Keratinocyte (primary cell): Measurements from ENCODE around the gene CHST15. TPM values are rescaled to one million over a fixed set of nuclear protein-coding genes. Genes with fewer than 3 reads are reported as not detected.

ENCODE experiments used
- DNase-seq: peaks from one replicate; pipeline ENCODE4 v3.0.0-alpha.2; 2011; ENCODE audit warnings: low read depth, missing footprints, low spot score
- FAIRE-seq: peaks from 2 replicates; lab custom pipeline; 2011; peaks lifted over from hg19 to GRCh38; lab: Jason Lieb, UNC
- H2AFZ ChIP-seq: 2 replicates; pipeline ENCODE4 v1.6.0; 2012; ENCODE audit warnings: low read length, control low read depth, inconsistent platforms; ENCODE audit not compliant: control insufficient read depth
- H3K27ac ChIP-seq: 2 replicates; pipeline ENCODE4 v1.5.1; 2011; ENCODE audit warnings: low read length; ENCODE audit not compliant: control insufficient read depth, insufficient read depth
- H3K27me3 ChIP-seq: 3 replicates; pipeline ENCODE4 v1.6.0; 2011; ENCODE audit warnings: low read length; ENCODE audit not compliant: control insufficient read depth, insufficient read depth; ENCODE audit errors: extremely low read depth
- H3K36me3 ChIP-seq, 2 experiments: 2 replicates in 1 of 2; 3 replicates in 1 of 2; pipeline ENCODE4 v1.5.1; 2011; ENCODE audit warnings: low read length in 2 of 2, mild to moderate bottlenecking in 1 of 2; ENCODE audit not compliant: control insufficient read depth in 2 of 2, insufficient read depth in 2 of 2; ENCODE audit errors: extremely low read depth in 1 of 2
- H3K4me1 ChIP-seq: 3 replicates; pipeline ENCODE4 v1.5.1; 2011; ENCODE audit warnings: low read length; ENCODE audit not compliant: control insufficient read depth, insufficient read depth; ENCODE audit errors: extremely low read depth
- H3K4me2 ChIP-seq: 3 replicates; pipeline ENCODE4 v1.6.0; 2011; ENCODE audit warnings: low read depth, low read length; ENCODE audit not compliant: control insufficient read depth, insufficient read depth; ENCODE audit errors: extremely low read depth
- H3K4me3 ChIP-seq, 3 experiments: fragments of 200-600 bp in 1 of 3; sonication (generic) in 1 of 3; 2 replicates in 2 of 3; 3 replicates in 1 of 3; pipeline ENCODE4 v1.5.1; 2011 to 2016; ENCODE audit warnings: low read length in 3 of 3, mild to moderate bottlenecking in 3 of 3, control low read depth in 2 of 3, inconsistent platforms in 1 of 3, low read depth in 1 of 3, mixed read lengths in 1 of 3, mixed run types in 1 of 3, moderate library complexity in 1 of 3; ENCODE audit not compliant: control insufficient read depth in 2 of 3, insufficient read depth in 2 of 3; ENCODE audit errors: extremely low read depth in 1 of 3
- H3K79me2 ChIP-seq: 2 replicates; pipeline ENCODE4 v1.6.0; 2012; ENCODE audit warnings: low read length; ENCODE audit not compliant: control insufficient read depth, insufficient read depth
- H3K9ac ChIP-seq: 3 replicates; pipeline ENCODE4 v1.6.0; 2011; ENCODE audit warnings: low read length; ENCODE audit not compliant: control insufficient read depth, insufficient read depth; ENCODE audit errors: extremely low read depth
- H3K9me1 ChIP-seq: 3 replicates; pipeline ENCODE4 v1.6.0; 2011; ENCODE audit warnings: low read length; ENCODE audit not compliant: control insufficient read depth, insufficient read depth; ENCODE audit errors: extremely low read depth
- H3K9me3 ChIP-seq: 2 replicates; pipeline ENCODE4 v1.5.1; 2012; ENCODE audit warnings: low read depth, low read length; ENCODE audit not compliant: control insufficient read depth
- H4K20me1 ChIP-seq: 3 replicates; pipeline ENCODE4 v1.6.0; 2011; ENCODE audit warnings: low read length; ENCODE audit not compliant: control insufficient read depth, insufficient read depth; ENCODE audit errors: extremely low read depth
- CTCF ChIP-seq, 3 experiments: IDR thresholded peaks in 1 of 3; conservative IDR thresholded peaks in 1 of 3; optimal IDR thresholded peaks in 1 of 3; 2 replicates in 2 of 3; 3 replicates in 1 of 3; pipeline versions ENCODE3 to v1.5.1; 2011; ENCODE audit warnings: low read length in 3 of 3, mild to moderate bottlenecking in 3 of 3, moderate library complexity in 2 of 3, control low read depth in 1 of 3, inconsistent platforms in 1 of 3; ENCODE audit not compliant: insufficient read depth in 2 of 3; ENCODE audit errors: extremely low read depth in 1 of 3
- EZH2 ChIP-seq: IDR thresholded peaks from one replicate; pipeline ENCODE4 v1.6.1; 2012; ENCODE audit warnings: inconsistent platforms, mild to moderate bottlenecking, low read length, moderate library complexity
- dilution Hi-C: fragments of 300-500 bp; cut with MboI; formaldehyde crosslinking; loops from one replicate; pipeline ENCODE4 v1.7.0; 2020; ENCODE audit warnings: low sequenced_read_pairs; ENCODE audit not compliant: extremely low pct_ligation_motif_present
- polyA plus RNA-seq, 5 experiments: library from polyadenylated mRNA; depleted of rRNA in 3 of 5; stranded (reverse) in 3 of 5; stranded (forward) in 1 of 5; unstranded in 1 of 5; fragments of >200 nt; gene quantifications; 1 replicate in 1 of 5; 2 replicates in 3 of 5; 3 replicates in 1 of 5; pipeline versions ENCODE4 v1.2.1 to v1.2.3, GENCODE V29; 2011 to 2012; ENCODE audit warnings: missing spikeins in 2 of 5, low read depth in 1 of 5, low replicate concordance in 1 of 5

The CHST15 gene
- polyA plus RNA-seq, 1 donor (not counting 4 experiments of a cell fraction or from before 2014, with no cell fraction given) = 24.5 TPM

- Histone ChIP-seq H3K4me2 (no peak overlapping the region), H3K4me1 (peaks cover 29% of the 10 kb centered on the region), H3K9ac (no peak overlapping the region), H3K4me3 (no peak overlapping the region), H3K36me3 (peaks cover 12 to 21% of the 10 kb centered on the region in 2 experiments), H3K27ac (no peak overlapping the region), H2AFZ (no peak overlapping the region), H3K27me3 (no peaks in the 10 kb centered on the region), H3K79me2 (peaks cover 51% of the 10 kb centered on the region), H3K9me1 (peaks cover 2% of the 10 kb centered on the region), H4K20me1 (peaks cover 6% of the 10 kb centered on the region), H3K9me3 (no peaks in the 10 kb centered on the region)
- FAIRE-seq (no peak), DNase-seq (no peak)
- no peak for TF ChIP-seq CTCF (optimal IDR thresholded peaks at IDR 0.05 in 1 of 3, IDR thresholded peaks at IDR 0.05 in 1 of 3, conservative IDR thresholded peaks at IDR 0.05 in 1 of 3; ENCODE audit: extremely low read depth in 1 of 3, insufficient read depth in 2 of 3, low read length in 3 of 3)
- dilution Hi-C loops = no loop called here
These were observed 45.8 kb downstream of the CHST15 start for GRCh38 chr10:124047427-124048152.

- H3K9me3 ChIP-seq = no peaks in the 10 kb centered on the region
- no peak overlapping the region for H3K4me3 ChIP-seq
- H3K9ac ChIP-seq = no peak overlapping the region
- H2AFZ ChIP-seq = no peak overlapping the region
- H3K9me1 ChIP-seq = peaks cover 2% of the 10 kb centered on the region
- no peak overlapping the region for H3K27ac ChIP-seq
- H4K20me1 ChIP-seq = peaks cover 6% of the 10 kb centered on the region
- no peak overlapping the region for H3K4me2 ChIP-seq
- DNase-seq (no peak), FAIRE-seq (no peak)
- H3K27me3 ChIP-seq = no peaks in the 10 kb centered on the region
- TF ChIP-seq EZH2 = no peak
- no peak for TF ChIP-seq CTCF (optimal IDR thresholded peaks at IDR 0.05 in 1 of 3, IDR thresholded peaks at IDR 0.05 in 1 of 3, conservative IDR thresholded peaks at IDR 0.05 in 1 of 3; ENCODE audit: extremely low read depth in 1 of 3, insufficient read depth in 2 of 3, low read length in 3 of 3)
- peaks cover 29% of the 10 kb centered on the region for H3K4me1 ChIP-seq
- H3K79me2 ChIP-seq = peaks cover 47% of the 10 kb centered on the region
- H3K36me3 ChIP-seq = peaks cover 14 to 28% of the 10 kb centered on the region in 2 experiments
- dilution Hi-C loops = no loop called here
These were observed 47.5 kb downstream of the CHST15 start for GRCh38 chr10:124045801-124046355.
